GM19395 (cell line): ENCODE data around the gene PGLYRP3.
"Not testable (repeated sequence)": the region's sequence is repeated elsewhere in the genome, so short reads cannot be mapped to it uniquely, and the experiment has no call there.

Source experiments
- ATAC-seq: cut with Tn5 transposase; IDR thresholded peaks from one replicate; pipeline ENCODE4 v1.9.1; 2021; ENCODE audit warnings: mild to moderate bottlenecking, moderate library complexity; ENCODE audit not compliant: unreplicated experiment

PGLYRP3 gene

DNA sequence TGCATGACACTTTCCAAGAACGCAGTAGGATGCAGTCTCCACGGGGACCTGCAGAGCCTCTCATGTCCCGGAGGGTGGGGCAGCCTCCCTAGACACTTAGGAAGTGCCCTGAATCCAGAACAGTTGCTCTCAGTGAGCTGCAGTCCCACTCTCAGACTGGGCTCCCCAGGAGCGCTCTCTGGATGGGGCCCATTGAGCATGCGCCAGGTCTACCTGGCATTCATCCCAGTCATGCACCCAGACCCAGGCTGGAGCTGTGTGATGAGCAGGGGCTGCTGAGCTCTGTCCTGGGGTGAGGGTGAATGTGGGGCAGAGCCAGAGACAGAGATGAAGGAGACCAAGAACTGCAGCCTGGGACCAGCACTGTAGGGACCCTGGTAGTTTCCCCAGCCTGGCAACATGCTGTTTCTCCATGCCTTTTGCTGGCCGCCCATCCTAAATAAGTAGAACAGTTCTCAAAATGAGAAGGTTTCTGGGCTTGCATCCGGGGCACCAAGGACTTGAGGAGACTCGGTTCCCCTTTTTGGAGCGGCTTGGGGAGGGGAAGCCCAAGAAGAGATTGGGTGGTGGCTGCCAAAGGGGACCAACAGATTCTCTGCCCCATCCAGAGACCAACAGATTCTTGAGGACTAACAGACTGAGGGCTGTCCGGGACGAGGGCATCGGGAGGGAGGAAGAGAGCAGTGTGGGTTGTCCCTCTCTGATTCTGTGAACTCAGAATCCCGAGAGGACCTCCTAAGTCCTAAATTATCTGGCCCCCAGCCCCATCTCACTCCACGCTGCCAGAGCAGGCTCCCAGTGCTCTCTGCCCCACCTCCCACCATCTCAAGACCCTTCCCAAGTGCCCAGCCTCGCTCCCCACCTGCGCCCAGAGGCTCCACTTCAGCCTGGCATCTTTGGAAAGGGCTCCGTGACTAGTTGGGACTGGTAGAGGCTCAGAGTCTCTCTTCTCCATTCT lies 36.9 kb upstream of the PGLYRP3 start:
- ATAC-seq: no peak

DNA sequence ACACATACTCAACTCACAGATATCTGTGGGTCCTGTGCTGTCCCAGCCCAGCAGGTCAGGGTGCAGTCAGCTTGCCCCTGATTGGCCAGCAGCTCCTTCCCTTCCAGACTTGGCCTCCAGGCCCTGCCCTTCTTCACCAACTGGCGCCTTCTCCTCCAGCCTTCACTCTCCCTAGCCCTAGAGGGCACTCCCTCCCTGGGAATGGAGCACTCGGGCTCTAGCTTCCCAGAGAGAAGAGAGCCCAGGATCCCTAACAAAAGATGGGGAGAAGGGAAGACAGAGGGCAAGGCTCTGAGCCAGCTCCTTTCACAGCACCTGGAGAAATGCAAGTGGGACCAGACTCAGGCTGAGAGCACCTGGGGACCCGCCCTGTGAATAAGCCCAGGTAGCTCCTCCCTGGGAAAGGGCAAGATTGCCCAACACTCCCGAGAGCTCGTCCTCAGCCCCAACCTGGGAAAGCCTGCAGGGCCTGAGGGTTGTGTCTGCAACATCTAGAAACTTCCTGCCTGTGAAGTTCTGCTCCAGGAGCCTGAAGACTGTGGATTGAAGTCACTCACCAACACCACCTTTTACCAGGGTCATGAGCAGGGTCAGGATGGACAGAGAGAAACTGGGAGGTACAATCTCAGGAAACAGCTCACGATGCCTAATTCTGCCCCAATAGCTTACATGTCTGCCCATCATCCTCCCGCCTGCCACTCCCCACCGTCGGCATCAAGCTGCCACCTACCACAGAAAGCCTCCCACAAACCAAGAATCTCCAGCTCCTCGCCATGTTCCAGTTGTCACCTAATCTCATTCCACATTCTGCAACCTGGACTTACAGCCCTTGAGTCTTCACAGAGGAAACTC lies 36.0 kb upstream of the PGLYRP3 start, which contains the start of gene PGLYRP4:
Gene PGLYRP4, minus strand, starts transcription at position 331 of the 852 bp plus-strand sequence. CDS start 909 bp downstream, outside the sequence.
- no peak for ATAC-seq

DNA sequence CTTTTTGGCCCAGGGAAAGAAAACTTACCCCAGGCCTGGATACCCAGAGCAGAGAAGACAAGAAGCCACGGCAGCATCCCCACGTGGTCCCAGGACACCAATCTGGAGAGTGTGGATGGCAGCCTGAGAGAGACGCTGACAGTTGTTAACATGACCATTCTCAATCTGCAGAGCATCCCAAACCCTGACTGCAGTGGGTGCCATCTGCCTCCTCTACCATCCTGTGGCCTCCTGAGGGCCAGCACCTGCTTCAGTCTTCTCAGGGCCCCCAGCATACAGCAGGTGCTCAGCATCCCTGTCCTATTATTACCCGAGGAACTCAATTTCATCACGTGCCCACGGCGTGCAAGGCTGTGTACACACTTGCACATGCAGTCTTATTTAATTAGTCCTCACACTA lies 35.1 kb upstream of the PGLYRP3 start:
- ATAC-seq: no peak

DNA sequence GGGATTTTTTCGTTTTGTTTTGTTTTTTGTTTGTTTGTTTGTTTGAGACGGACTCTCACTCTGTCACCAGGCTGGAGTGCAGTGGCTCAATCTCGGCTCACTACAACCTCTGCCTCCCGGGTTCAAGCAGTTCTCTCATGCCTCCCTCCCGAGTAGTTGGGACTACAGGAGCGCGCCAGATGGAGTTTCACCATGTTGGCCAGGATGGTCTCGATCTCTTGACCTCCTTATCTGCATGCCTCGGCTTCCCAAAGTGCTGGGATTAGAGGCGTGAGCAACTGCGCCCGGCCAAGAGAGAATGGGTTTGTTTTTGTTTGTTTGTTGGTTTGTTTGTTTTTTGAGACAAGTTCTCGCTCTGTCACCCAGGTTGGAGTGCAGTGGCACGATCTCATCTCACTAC lies 34.3 kb upstream of the PGLYRP3 start:
- not testable (repeated sequence) for ATAC-seq

DNA sequence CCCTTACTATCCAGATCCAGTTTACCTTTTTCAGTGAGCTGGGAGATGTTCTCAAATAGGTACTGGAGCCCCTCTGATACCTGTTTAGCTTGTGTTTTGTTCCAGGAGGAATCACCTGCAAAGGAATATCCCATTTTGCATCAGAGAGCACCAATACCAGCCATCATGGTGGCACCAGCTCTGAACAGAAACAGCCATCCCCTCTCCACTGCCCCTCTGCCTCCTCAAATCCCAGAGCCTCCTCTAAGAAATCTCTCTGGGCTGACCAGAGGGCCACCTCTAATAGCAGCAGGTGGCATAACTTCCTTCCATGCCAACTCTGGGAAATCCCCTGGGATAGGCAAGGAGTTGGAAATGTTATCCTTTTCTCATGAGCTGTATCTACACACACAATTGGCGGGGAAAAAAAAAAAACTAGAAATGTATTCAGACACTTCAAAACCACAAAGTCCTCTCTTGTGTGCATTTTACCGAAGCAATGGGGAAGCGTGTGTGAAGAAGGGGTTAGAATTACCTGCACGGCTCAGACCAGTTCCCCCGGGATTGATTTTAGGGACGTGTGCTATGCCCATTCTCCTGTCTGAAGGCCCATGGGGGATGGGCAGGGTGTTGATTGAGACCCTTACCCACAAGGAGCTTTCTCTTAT lies 33.4 kb upstream of the PGLYRP3 start:
- ATAC-seq: no peak

DNA sequence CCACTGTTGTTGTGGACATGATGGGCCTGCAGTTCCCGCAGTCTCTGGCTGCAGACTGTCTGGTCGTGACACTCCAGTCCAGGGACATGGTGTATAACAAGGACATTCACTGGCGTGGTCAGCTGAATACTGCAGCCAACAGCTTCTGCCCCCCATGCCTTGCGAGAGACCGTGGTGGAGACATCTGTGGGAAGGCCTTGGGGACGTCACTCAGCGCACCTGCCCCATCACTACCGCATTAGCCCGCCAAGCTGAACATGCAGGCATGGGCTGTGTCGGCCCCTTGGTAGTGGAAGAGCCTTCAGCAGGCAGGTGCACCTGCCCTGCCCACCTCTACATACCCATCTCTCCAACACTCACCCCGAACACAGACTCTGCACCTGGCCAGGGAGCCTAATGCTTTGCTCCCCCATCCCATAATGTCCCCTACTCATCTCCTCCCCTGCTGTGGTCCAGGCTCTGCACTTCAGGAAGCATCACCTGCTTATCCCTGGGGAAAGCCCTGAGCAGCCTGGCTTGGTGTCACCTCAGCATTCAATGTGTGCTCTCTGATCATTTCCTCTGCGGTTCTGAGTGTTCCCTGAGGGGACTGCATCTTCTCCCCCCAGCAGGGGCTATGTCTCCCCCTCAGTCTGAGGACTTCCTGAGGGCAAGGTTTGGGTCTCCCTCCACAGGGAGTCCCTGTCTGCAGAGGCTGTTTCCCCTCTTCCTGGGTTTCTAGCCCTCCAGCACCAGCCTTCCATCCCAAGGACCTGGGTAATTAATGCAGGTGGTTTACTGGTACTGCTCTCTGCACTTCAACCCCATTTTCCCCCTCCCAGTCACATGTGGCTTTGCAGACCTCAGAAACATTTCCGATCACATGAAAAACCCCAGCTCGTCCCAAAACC lies 32.7 kb upstream of the PGLYRP3 start:
- ATAC-seq: no peak

DNA sequence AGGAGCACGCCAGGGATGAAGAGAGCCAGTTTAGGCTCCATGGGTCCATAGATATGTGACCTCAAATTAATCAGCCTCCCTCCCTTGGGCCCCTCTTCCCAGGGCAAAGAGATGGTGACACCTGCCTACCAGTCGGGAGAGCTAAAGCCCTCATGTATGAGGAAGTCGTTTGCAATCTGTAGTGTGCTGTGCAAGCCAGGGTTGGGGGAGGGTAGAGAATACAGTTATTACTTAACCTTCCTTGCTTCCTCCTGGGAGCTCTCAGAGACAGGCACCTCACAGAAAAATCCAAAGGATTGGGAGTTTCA lies 31.9 kb upstream of the PGLYRP3 start:
- no peak for ATAC-seq

DNA sequence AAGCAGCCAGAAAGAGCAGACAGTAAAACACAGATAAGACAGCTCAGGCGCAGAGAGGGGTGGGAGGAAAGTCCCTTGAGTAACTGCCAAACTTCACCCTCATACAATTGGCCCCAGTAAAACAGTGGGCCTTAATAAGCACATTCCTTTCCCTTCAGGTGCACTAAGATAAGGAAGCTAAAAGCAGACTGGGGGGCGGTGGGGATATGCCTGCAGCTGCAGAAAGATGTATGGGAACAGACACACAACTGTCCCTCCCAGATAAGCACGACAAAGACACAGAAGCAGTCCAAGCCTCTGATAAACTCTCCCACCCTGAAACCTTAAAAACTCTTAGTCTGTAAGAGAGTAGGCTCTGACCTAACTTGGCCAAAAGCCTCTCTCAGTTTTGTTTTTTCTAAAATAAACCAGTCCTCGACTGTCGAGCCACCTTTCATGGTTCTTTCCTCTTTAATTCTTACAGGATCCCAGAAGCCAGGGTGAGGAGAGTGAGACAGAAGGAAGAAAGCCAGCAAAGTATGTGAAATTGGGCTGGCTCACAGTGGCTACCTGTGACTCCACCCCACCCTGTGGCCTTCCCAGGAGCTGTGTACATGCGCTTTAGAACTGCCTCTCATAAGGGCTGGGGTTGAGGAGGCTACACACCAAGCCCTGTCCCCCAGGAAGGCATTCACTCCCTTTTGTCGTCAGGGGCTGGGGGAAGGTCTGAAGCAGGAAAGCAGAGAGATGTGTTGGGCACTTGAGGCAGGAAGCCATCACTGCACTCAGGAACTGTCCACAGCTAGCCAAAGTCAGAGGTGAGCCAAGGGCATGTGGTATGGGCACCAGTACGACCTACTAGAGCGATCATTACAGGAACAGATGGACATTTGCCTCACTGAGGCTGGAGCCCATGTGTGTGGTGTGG lies 31.3 kb upstream of the PGLYRP3 start:
- no peak for ATAC-seq

DNA sequence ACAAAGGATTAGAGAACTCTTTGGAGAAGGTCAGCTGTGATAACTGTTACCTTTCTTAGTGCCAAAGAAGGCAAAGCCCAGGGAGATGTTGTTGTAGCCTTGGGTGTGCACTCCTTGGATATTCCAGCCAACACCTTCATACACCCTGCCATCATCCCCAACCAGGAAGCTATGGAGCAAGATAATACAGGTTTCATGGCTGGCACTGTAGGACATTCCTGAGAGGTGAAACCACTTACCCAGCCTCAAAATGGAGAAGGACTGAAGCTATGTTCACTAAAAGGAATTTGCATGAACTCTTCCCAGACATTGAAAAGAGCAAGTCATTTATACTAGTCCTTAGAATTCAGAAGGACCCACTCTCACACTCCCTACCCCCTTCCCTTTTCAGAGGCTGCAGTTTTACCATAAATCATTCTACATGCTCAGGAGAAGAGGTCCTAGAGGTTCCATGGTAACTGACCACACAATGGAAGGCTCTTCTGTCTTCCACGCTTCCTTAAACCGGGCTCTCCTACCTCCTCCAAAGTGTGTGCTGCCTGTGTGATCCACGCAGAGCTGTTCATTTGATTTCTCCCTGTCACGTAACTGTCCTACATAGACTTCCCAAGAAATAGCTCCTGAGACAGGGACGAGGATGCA lies 30.4 kb upstream of the PGLYRP3 start:
- no peak for ATAC-seq

DNA sequence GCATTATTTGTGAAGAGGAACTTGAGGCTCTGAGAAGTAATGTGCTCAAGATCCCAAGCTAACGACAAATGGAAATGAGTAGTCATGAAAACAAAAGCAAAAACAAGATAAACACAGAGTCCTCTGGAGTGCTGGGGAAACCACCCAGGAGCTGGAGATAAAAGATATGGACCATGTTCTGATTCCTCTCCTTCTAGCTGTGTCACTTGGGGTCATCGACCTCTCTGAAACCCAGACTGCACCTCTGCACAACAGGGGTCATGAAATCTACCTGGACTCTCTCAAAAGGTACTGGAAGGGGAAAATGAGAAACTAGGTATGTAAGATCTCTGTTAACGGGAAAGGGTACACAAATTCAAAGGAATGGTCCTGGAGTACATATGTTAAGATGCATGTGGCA lies 29.4 kb upstream of the PGLYRP3 start:
- ATAC-seq: no peak

DNA sequence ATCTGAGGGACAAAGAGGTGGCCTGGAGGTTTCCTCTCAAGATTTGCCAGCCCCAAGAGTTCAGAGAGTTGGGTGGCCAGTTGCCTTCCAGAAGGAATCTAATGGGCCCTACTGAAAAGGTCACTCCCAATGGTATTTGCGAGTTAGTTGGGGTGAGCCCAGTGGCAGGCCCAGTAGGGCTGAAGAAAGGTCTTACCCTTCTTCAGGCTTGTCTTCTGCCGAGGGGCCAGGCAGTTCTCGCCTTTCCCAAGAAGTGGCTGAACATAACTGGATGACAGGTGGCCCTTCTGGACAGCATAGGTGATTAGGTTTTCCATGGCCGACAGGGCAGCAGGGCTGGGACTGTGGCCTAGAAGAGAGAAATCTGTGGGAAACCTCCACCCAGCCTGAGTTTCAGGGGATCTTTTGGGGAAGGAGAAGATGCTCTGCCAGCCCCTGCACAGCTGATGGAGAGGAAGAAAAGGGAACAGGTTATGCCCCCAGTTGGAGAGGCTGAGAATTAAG lies 28.7 kb upstream of the PGLYRP3 start:
- ATAC-seq: no peak

DNA sequence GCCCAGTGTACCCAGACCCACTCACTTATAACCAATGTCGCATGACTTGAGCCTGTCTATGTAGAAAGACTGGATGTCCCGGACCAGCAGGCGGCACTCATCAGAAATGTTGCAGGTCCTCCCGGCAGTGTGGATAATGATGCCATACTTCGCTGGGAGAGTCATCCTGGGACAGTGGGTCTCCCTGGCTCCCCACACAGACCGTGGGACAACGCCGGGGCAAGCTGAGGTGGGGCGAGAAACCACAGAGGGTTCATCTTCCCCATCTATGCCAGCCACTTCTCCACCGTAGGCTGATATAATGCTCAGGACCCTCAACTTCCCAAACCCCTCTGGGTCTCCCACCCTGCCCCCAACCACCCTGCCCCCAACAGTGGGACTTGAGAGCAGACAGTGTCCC lies 27.6 kb upstream of the PGLYRP3 start:
- ATAC-seq: no peak

DNA sequence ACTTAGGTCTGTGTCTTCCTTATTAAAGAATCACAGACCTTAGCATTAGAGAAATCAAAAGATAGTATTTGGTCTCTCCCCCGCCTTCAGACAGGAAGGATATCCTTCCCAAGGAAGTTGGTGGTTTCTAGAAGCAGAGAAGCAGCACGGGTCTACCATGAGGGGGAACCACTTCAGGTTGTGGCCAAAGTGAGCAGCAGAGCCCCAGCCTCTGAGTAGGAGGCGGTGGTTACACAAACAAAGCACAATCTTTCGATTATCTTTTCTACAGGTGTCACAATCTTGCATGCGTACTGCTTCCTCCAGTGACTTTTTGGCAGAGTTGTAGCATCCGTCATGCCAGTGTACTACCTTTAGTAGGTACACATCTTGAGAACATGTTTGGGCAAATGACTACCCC lies 27.1 kb upstream of the PGLYRP3 start:
- no peak for ATAC-seq

DNA sequence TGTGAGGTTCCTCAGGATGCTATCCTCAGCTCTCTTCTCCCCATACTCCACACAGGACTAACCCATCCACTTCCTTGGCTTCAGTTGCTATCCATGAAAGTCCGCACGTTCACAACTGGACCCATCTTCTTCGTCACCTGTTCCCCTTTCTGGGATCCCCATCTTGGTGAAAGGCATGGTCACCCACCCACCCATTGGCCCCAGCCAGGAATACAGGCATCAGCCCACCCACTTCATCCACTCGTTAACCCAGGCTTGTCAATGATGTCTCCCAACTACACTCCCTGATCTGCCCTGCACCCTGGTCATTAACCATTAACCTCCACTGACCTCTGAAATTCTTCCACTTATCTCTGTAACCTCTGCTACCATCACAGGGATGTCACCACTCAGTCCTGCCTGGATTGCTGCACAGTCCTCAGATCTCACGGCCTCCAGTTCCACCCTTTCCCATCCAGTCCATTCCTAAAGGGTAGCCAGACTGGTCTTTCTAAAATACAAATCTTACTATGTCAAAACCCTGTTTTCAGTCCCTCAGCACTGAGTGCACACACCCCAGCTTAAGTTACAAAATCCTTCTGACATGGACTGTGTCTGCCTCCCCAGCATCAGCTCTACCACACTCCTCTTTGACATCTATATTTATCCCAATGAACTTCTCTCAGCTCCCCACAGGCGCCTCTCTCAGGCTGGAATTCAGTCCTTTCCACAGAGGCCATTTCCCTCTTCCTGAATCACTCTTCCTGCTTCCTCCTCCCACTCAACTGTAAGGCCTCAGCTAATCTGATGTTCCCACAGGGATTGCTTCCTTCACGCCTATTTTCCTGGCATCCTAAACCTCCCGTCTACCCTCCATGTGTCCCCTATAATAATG lies 25.5 kb upstream of the PGLYRP3 start:
- no peak for ATAC-seq

DNA sequence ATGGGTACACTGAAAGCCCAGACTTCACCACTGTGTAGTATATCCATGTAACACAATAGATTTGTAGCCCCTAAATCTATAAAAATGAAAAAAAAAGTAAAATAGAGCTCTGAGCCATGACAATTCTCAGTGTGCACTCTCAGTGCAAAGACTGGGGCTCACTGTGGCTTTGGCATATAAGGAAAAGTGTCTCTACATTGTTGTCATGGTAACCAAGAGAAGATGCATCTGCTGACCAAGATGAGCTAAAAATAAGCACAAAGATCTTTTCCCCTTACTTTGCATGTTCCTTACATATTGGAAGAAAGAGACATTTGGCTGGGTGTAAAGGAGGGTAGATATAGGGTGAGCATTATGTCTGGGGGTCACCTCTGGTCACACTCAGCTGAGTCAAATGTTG lies 23.9 kb upstream of the PGLYRP3 start:
- ATAC-seq: no peak

DNA sequence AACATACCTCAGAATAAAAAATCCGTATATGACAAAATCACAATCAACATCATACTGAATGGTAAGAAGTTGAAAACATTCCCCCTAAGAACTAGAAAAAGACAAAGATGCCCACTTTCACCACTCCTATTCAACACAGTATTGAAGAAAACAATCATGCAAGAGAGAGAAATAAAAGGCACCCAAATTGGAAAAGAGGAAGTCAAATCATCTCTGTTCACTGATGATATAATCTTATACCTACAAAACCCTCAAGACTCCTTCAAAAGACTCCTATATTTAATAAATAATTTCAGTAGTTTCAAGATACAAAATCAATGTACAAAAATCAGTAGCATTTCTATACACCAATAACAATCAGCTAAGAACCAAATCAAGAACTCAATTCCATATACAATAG lies 21.1 kb upstream of the PGLYRP3 start:
- ATAC-seq: no peak

DNA sequence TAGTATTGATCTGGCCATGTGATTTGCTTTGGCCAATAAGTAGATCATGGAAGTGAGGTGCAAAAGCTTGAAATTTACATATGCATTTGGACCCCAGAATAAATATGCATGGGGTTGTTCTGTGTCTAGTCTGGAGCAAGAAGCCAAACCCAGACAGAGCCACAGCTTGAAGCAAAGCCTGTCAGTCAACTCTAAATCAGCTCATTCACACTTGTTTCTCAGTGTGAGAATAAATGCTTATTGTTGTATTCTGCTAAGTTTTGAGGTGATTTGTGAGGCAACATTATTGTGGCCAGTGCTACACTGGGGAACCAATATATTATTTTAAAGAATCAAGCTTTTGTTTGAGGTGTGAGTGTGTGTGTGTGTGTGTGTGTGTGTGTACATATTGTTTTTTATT lies 12.2 kb upstream of the PGLYRP3 start:
- no peak for ATAC-seq

DNA sequence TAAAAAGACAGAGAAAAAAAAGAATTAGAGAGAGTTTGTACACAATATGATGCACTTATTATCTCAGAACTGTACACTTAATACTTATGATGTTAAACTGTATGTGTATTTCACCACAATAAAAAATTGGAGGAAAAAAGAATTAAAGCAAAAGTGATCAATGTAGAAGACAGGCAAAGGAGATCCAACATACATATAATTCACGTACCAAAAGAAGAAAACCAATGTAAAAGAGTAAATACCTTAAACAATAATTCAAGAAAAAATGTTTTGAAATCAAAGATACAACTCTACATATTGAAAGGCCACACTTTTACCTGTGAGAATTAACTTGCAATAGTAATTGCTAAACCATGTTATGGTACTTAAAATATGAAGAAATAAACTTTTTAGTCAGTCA lies 9.8 kb upstream of the PGLYRP3 start:
- no peak for ATAC-seq
